OCI-LY7 (cell line): ENCODE measurements around the gene HMGB1. TPM values are rescaled to one million over a fixed set of nuclear protein-coding genes. Genes with fewer than 3 reads are reported as not detected.

Experiments used
- BruUV-seq: library from RNA; stranded (reverse); fragments of 400-500 nt; replicated peaks from 2 replicates; lab custom pipeline; 2021; lab: Mats Ljungman, UMichigan
- CTCF ChIA-PET: fragments of 300-600 bp; sonication (Branson Sonifier 250); formaldehyde crosslinking; loops from one replicate; lab custom pipeline; 2022; ENCODE audit warnings: antibody characterized with exemption; ENCODE audit not compliant: unreplicated experiment; lab: Charles Lee
- POLR2A ChIA-PET: fragments of 300-600 bp; sonication (Branson Sonifier 250); formaldehyde crosslinking; loops from one replicate; lab custom pipeline; 2022; ENCODE audit warnings: antibody characterized with exemption; lab: Charles Lee
- DNase-seq: peaks from one replicate; pipeline ENCODE4 v3.0.0-alpha.2; 2015; ENCODE audit warnings: low spot score
- H2AFZ ChIP-seq: fragments of 200-600 bp; sonication (generic), shearing (Covaris generic); 2 replicates; pipeline ENCODE4 v1.6.1; 2014; ENCODE audit warnings: mild to moderate bottlenecking, antibody characterized with exemption, low read length, moderate library complexity
- H3K27ac ChIP-seq: fragments of 200-600 bp; sonication (generic); 2 replicates; pipeline ENCODE4 v1.5.1; 2014; ENCODE audit warnings: mixed run types, low read depth, mild to moderate bottlenecking, moderate library complexity, low read length, inconsistent platforms; ENCODE audit not compliant: poor library complexity, severe bottlenecking
- H3K36me3 ChIP-seq: fragments of 200-600 bp; sonication (generic); 2 replicates; pipeline ENCODE4 v1.6.1; 2014; ENCODE audit warnings: mild to moderate bottlenecking, antibody characterized with exemption, low read length, moderate library complexity, mixed read lengths; ENCODE audit not compliant: insufficient read depth
- H3K4me1 ChIP-seq: fragments of 200-600 bp; sonication (generic); 2 replicates; pipeline ENCODE4 v1.5.1; 2014; ENCODE audit warnings: mild to moderate bottlenecking, low read length; ENCODE audit not compliant: insufficient read depth, poor library complexity, severe bottlenecking
- H3K4me2 ChIP-seq: fragments of 200-600 bp; sonication (generic); 2 replicates; pipeline ENCODE4 v1.6.1; 2014; ENCODE audit warnings: mild to moderate bottlenecking, low read length
- H3K4me3 ChIP-seq: fragments of 200-600 bp; sonication (generic); 2 replicates; pipeline ENCODE4 v1.5.1; 2014; ENCODE audit warnings: mild to moderate bottlenecking, low read depth, low read length; ENCODE audit not compliant: poor library complexity, severe bottlenecking
- H3K79me2 ChIP-seq: fragments of 200-600 bp; sonication (generic); 2 replicates; pipeline ENCODE4 v1.6.1; 2016; ENCODE audit warnings: low read depth, mild to moderate bottlenecking, low read length, moderate library complexity, mixed read lengths; ENCODE audit not compliant: insufficient read depth
- H3K9me2 ChIP-seq: fragments of 200-600 bp; sonication (generic); 2 replicates; pipeline ENCODE4 v1.6.1; 2016; ENCODE audit warnings: mild to moderate bottlenecking, low read length, mixed read lengths; ENCODE audit not compliant: insufficient read depth
- H3K9me3 ChIP-seq: fragments of 200-600 bp; sonication (generic); 2 replicates; pipeline ENCODE4 v1.6.1; 2014; ENCODE audit warnings: mild to moderate bottlenecking, mixed run types, low read length, mixed read lengths
- H4K20me1 ChIP-seq: fragments of 200-600 bp; sonication (generic); 2 replicates; pipeline ENCODE4 v1.6.1; 2014; ENCODE audit warnings: mild to moderate bottlenecking, antibody characterized with exemption, low read length, moderate library complexity, mixed read lengths; ENCODE audit not compliant: insufficient read depth
- CTCF ChIP-seq: fragments of 200-600 bp; sonication (generic); conservative IDR thresholded peaks from 2 replicates; pipeline ENCODE4 v1.5.1; 2014; ENCODE audit warnings: mild to moderate bottlenecking, antibody characterized with exemption, low read length, moderate library complexity, mixed read lengths
- EZH2phosphoT487 ChIP-seq: fragments of 200-600 bp; sonication (generic); IDR thresholded peaks from 2 replicates; pipeline ENCODE4 v1.6.1; 2018; ENCODE audit warnings: low read depth, borderline replicate concordance, mild to moderate bottlenecking, mixed run types, antibody characterized with exemption, low read length, moderate library complexity, mixed read lengths
- intact Hi-C: fragments of 100-400 bp; cut with micrococcal nuclease; formaldehyde crosslinking; loops from one replicate; pipeline ENCODE4 v1.10.0; 2022; ENCODE audit not compliant: unreplicated experiment
- total RNA-seq, 2 experiments: library from RNA; depleted of rRNA in 1 of 2; stranded (reverse); fragments of >200 nt in 1 of 2; shearing (Covaris generic) in 1 of 2; gene quantifications; 2 replicates each; pipeline ENCODE4 v1.2.3, GENCODE V29; 2014 to 2022

HMGB1 gene
- total RNA-seq, 2 experiments from 2014 or later: 1,114 to 1,288 TPM

- H4K20me1 ChIP-seq: no peaks in the 10 kb centered on the region
- H3K36me3 ChIP-seq: no peaks in the 10 kb centered on the region
- H3K4me3 ChIP-seq: peak overlapping the region; percentile 48
- no TSS peak for BruUV-seq
- no peaks in the 10 kb centered on the region for H3K9me2 ChIP-seq
- H2AFZ ChIP-seq: peak overlapping the region; percentile 84; the same call in 1 of the 2 replicates
- ChIA-PET CTCF (interaction anchor here (0.6 to 1.3 kb wide), 2 partner anchors 33 to 92 kb away, joined by 3 to 7 read pairs; no protein-coding TSS in a partner anchor), POLR2A (interaction anchor here (0.9 to 10.6 kb wide), 11 partner anchors 10 to 201 kb away, joined by 3 to 182 read pairs (median 7); no protein-coding TSS in a partner anchor)
- intact Hi-C loops: loop anchor here (1.0 to 2.0 kb wide), 2 partner anchors 41 to 283 kb away; no protein-coding TSS in a partner anchor
- peaks cover 84% of the 10 kb centered on the region for H3K4me1 ChIP-seq
- H3K4me2 ChIP-seq: peak overlapping the region; percentile 87
- peak; percentile 86 for DNase-seq
- H3K79me2 ChIP-seq: peaks cover 5% of the 10 kb centered on the region; the same call in 1 of the 2 replicates
- H3K9me3 ChIP-seq: no peaks in the 10 kb centered on the region
- TF ChIP-seq EZH2phosphoT487 (no peak), CTCF (no peak)
- peak overlapping the region; percentile 92 for H3K27ac ChIP-seq
These were observed 50.2 kb downstream of the HMGB1 start for GRCh38 chr13:30415430-30416030.

- Histone ChIP-seq H3K4me2 (no peak overlapping the region), H3K27ac (no peak overlapping the region), H2AFZ (peak overlapping the region; percentile 4; the same call in 1 of the 2 replicates), H3K9me2 (no peaks in the 10 kb centered on the region), H4K20me1 (no peaks in the 10 kb centered on the region), H3K4me3 (no peak overlapping the region), H3K36me3 (no peaks in the 10 kb centered on the region), H3K79me2 (peaks cover 5% of the 10 kb centered on the region; the same call in 1 of the 2 replicates), H3K4me1 (peaks cover 75% of the 10 kb centered on the region), H3K9me3 (no peaks in the 10 kb centered on the region)
- intact Hi-C loops: loop anchor here (2.0 kb wide), 1 partner anchor 39 kb away; no protein-coding TSS in a partner anchor
- no TSS peak for BruUV-seq
- no peak for DNase-seq
- ChIA-PET POLR2A (interaction anchor here (0.9 to 9.0 kb wide), 9 partner anchors 8 to 52 kb away, joined by 3 to 99 read pairs (median 8); partner anchors contain the start of genes HMGB1 and UBE2L5), CTCF (interaction anchor here (0.7 to 0.9 kb wide), 3 partner anchors 10 to 37 kb away, joined by 3 read pairs; no protein-coding TSS in a partner anchor)
- TF ChIP-seq CTCF (no peak), EZH2phosphoT487 (no peak)
These were observed 51.9 kb downstream of the HMGB1 start for GRCh38 chr13:30413842-30414241.
